ENCODE measurements around the gene ARID3B.
"Not testable (repeated sequence)": the region's sequence is repeated elsewhere in the genome, so short reads cannot be mapped to it uniquely, and the experiment has no call there.

Gene ARID3B

GRCh38 chr15:74540761-74541493, at the start of gene ARID3B:
ARID3B (plus strand) TSS chr15:74541220; CDS start chr15:74543937, 2,717 bp downstream.
- DNase-seq = peak; percentile 99

GRCh38 chr15:74496648-74497047, 44.4 kb upstream of the ARID3B start:
- DNase-seq = no peak

- DNase-seq = no peak
These were observed 43.4 kb upstream of the ARID3B start for GRCh38 chr15:74497584-74497983.

GRCh38 chr15:74499366-74499765, 41.7 kb upstream of the ARID3B start:
- DNase-seq = no peak

- no peak for DNase-seq
These were observed 40.6 kb upstream of the ARID3B start for GRCh38 chr15:74500401-74500800.

GRCh38 chr15:74502301-74502700, 38.7 kb upstream of the ARID3B start:
- no peak for DNase-seq

- no peak for DNase-seq
These were observed 36.6 kb upstream of the ARID3B start for GRCh38 chr15:74504418-74504817.

GRCh38 chr15:74504836-74505235, 36.2 kb upstream of the ARID3B start:
- no peak for DNase-seq

GRCh38 chr15:74505837-74506514, 35.0 kb upstream of the ARID3B start:
- no peak for DNase-seq

- no peak for DNase-seq
These were observed 34.5 kb upstream of the ARID3B start for GRCh38 chr15:74506515-74506840.

GRCh38 chr15:74511583-74511982, 29.4 kb upstream of the ARID3B start:
- no peak for DNase-seq

GRCh38 chr15:74514059-74514458, 27.0 kb upstream of the ARID3B start:
- DNase-seq = not testable (repeated sequence)

GRCh38 chr15:74517096-74517495, 23.9 kb upstream of the ARID3B start:
- DNase-seq = no peak

- DNase-seq = no peak
These were observed 21.7 kb upstream of the ARID3B start for GRCh38 chr15:74519311-74519710.

- DNase-seq = no peak
These were observed 20.6 kb upstream of the ARID3B start for GRCh38 chr15:74520407-74520806.

GRCh38 chr15:74523982-74524381, 17.0 kb upstream of the ARID3B start:
- no peak for DNase-seq

GRCh38 chr15:74525309-74525708, 15.7 kb upstream of the ARID3B start:
- DNase-seq = no peak

- DNase-seq = no peak
These were observed 15.1 kb upstream of the ARID3B start for GRCh38 chr15:74525945-74526344.

- no peak for DNase-seq
These were observed 12.1 kb upstream of the ARID3B start for GRCh38 chr15:74528876-74529275.

- no peak for DNase-seq
These were observed 11.1 kb upstream of the ARID3B start for GRCh38 chr15:74529921-74530320.

- peak; percentile 58 for DNase-seq
These were observed 10.3 kb upstream of the ARID3B start for GRCh38 chr15:74530771-74531143.

- peak; percentile 97 for DNase-seq
These were observed 9.7 kb upstream of the ARID3B start for GRCh38 chr15:74531144-74531811.

- DNase-seq = peak; percentile 64
These were observed 5.5 kb upstream of the ARID3B start for GRCh38 chr15:74535388-74536084.

GRCh38 chr15:74537736-74538135, 3.3 kb upstream of the ARID3B start:
- peak; percentile 78 for DNase-seq
